A549 (cell line): ENCODE data around the gene SIPA1. TPM values are rescaled to one million over a fixed set of nuclear protein-coding genes. Genes with fewer than 3 reads are reported as not detected.

Experiments
- ATAC-seq, 2 experiments: fragments of 200-7000 bp in 1 of 2; fragments of >200 bp in 1 of 2; cut with Nextera tagmentation in 1 of 2; cut with Tn5 transposase in 1 of 2; 3 replicates each; pipeline versions ENCODE4 v1.8.0 to v1.9.1; 2018 to 2020; ENCODE audit warnings: mild to moderate bottlenecking in 1 of 2, moderate library complexity in 1 of 2
- CTCF ChIA-PET: fragments of 300-600 bp; sonication (Branson Sonifier 250); formaldehyde crosslinking; extraction: SDS; loops from one replicate; lab custom pipeline; 2021; ENCODE audit warnings: antibody characterized with exemption, inconsistent platforms; lab: Yijun Ruan, JAX
- POLR2A ChIA-PET: fragments of 350-600 bp; formaldehyde crosslinking; extraction: SDS; loops from one replicate; lab custom pipeline; 2021; ENCODE audit warnings: antibody characterized with exemption, inconsistent platforms; lab: Yijun Ruan, JAX
- DNase-seq, 2 experiments: peaks; one replicate each; pipeline versions ENCODE4 v3.0.0 to v3.0.0-alpha.2; 2011 to 2016; ENCODE audit warnings: low read depth in 1 of 2, low spot score in 1 of 2
- FAIRE-seq: peaks from 2 replicates; lab custom pipeline; 2011; peaks lifted over from hg19 to GRCh38; lab: Jason Lieb, UNC
- H3K27ac ChIP-seq, 2 experiments: fragments of >200 bp; sonication (Bioruptor Twin); formaldehyde crosslinking; 3 replicates each; pipeline ENCODE4 v1.5.1; 2016 to 2017
- H3K4me1 ChIP-seq: fragments of >200 bp; sonication (Bioruptor Twin); formaldehyde crosslinking; 3 replicates; pipeline ENCODE4 v1.6.1; 2016
- H3K4me2 ChIP-seq: fragments of >200 bp; sonication (Bioruptor Twin); formaldehyde crosslinking; 3 replicates; pipeline ENCODE4 v1.6.1; 2016
- H3K4me3 ChIP-seq: fragments of >200 bp; sonication (Bioruptor Twin); formaldehyde crosslinking; 3 replicates; pipeline ENCODE4 v1.5.1; 2016
- H3K9me3 ChIP-seq: fragments of >200 bp; sonication (Bioruptor Twin); formaldehyde crosslinking; 3 replicates; pipeline ENCODE4 v1.6.1; 2016
- ATOH8 ChIP-seq: fragments of 250-450 bp; sonication (Bioruptor Pico); IDR thresholded peaks from 2 replicates; pipeline ENCODE4 v1.5.0; 2020; ENCODE audit warnings: low read depth, mild to moderate bottlenecking, moderate library complexity
- CHD2 ChIP-seq: fragments of 150-350 bp; IDR thresholded peaks from 2 replicates; pipeline ENCODE4 v1.6.1; 2014; ENCODE audit warnings: low read length; ENCODE audit not compliant: partially characterized antibody
- EHF ChIP-seq: fragments of 250-450 bp; sonication (Bioruptor Pico); IDR thresholded peaks from 2 replicates; pipeline ENCODE4 v1.5.0; 2020; ENCODE audit warnings: mild to moderate bottlenecking
- ESRRA ChIP-seq: fragments of 150-350 bp; IDR thresholded peaks from 2 replicates; pipeline ENCODE4 v1.6.1; 2014; ENCODE audit warnings: mild to moderate bottlenecking, low read length, borderline replicate concordance
- HOXA7 ChIP-seq: fragments of 250-450 bp; sonication (Bioruptor Pico); IDR thresholded peaks from 2 replicates; pipeline ENCODE4 v1.5.0; 2020; ENCODE audit warnings: mild to moderate bottlenecking, moderate library complexity
- HOXB13 ChIP-seq: fragments of 250-450 bp; sonication (Bioruptor Pico); IDR thresholded peaks from 2 replicates; pipeline ENCODE4 v1.5.0; 2020; ENCODE audit warnings: low read depth, mild to moderate bottlenecking, moderate library complexity
- HOXB5 ChIP-seq: fragments of 250-450 bp; sonication (Bioruptor Pico); IDR thresholded peaks from 2 replicates; pipeline ENCODE4 v1.5.0; 2020; ENCODE audit warnings: mild to moderate bottlenecking, moderate library complexity
- JUN ChIP-seq, 2 experiments: fragments of >200 bp; sonication (Bioruptor Twin); formaldehyde crosslinking; IDR thresholded peaks; 2 replicates in 1 of 2; 3 replicates in 1 of 2; pipeline ENCODE4 v1.6.1; 2016 to 2017
- NPAS2 ChIP-seq: fragments of 250-450 bp; sonication (Bioruptor Pico); IDR thresholded peaks from 2 replicates; pipeline ENCODE4 v1.8.0; 2022; ENCODE audit warnings: mild to moderate bottlenecking, moderate library complexity, borderline replicate concordance
- NR3C1 ChIP-seq: fragments of >200 bp; sonication (Bioruptor Twin); formaldehyde crosslinking; IDR thresholded peaks from 3 replicates; pipeline ENCODE4 v1.6.1; 2017
- PBX3 ChIP-seq: IDR thresholded peaks from 2 replicates; pipeline ENCODE4 v1.6.1; 2012
- POLR2AphosphoS2 ChIP-seq: conservative IDR thresholded peaks from 2 replicates; pipeline ENCODE4 v1.6.1; 2012; ENCODE audit warnings: low read length, improper control_type of control experiment, inconsistent platforms
- RARB ChIP-seq: fragments of 250-450 bp; sonication (Bioruptor Pico); IDR thresholded peaks from 2 replicates; pipeline ENCODE4 v1.8.0; 2021; ENCODE audit warnings: mild to moderate bottlenecking, moderate library complexity
- SMC3 ChIP-seq: fragments of >200 bp; sonication (Bioruptor Twin); formaldehyde crosslinking; IDR thresholded peaks from 3 replicates; pipeline ENCODE4 v1.6.1; 2018; ENCODE audit warnings: inconsistent platforms
- SREBF2 ChIP-seq: fragments of 450-650 bp; IDR thresholded peaks from 2 replicates; pipeline ENCODE4 v1.6.1; 2014; ENCODE audit warnings: mild to moderate bottlenecking, moderate library complexity
- USF2 ChIP-seq: fragments of 450-650 bp; IDR thresholded peaks from 2 replicates; pipeline ENCODE4 v1.6.1; 2014; ENCODE audit warnings: antibody characterized with exemption
- ZC3H11A ChIP-seq: fragments of 450-650 bp; IDR thresholded peaks from 2 replicates; pipeline ENCODE4 v1.6.1; 2014; ENCODE audit warnings: antibody characterized with exemption, mild to moderate bottlenecking
- ZFP36 ChIP-seq: fragments of 450-650 bp; IDR thresholded peaks from 2 replicates; pipeline ENCODE4 v1.6.1; 2014; ENCODE audit warnings: borderline replicate concordance; ENCODE audit not compliant: partially characterized antibody
- ZNF302 ChIP-seq: fragments of 250-450 bp; sonication (Bioruptor Pico); IDR thresholded peaks from 2 replicates; pipeline ENCODE4 v1.9.0; 2021; ENCODE audit warnings: inconsistent platforms, mild to moderate bottlenecking, moderate library complexity
- WGBS: methylation state at CpG from one replicate; pipeline ENCODE4 v1.1.6; 2017; ENCODE audit errors: missing lambda C conversion rate; 5-methylcytosine and 5-hydroxymethylcytosine counted together
- polyA plus RNA-seq, 4 experiments: library from polyadenylated mRNA; depleted of rRNA in 3 of 4; stranded (reverse); fragments of >200 nt; fragmentation: RNase III in 1 of 4; extraction: RNeasy Plus Mini Kit Qiagen cat#74134 plus additional on column Dnase treatment in 1 of 4; gene quantifications; 2 replicates in 3 of 4; 3 replicates in 1 of 4; pipeline ENCODE4 v1.2.3, GENCODE V29; 2011 to 2017

Gene SIPA1
- polyA plus RNA-seq, 2 of the 4 experiments (the other 2 are of a cell fraction), result 9.9 to 17.4 TPM

GRCh38 chr11:65652511-65653228 is 14.8 kb downstream of the SIPA1 start (continued):
- peak; percentile 66 for TF ChIP-seq PBX3

- Histone ChIP-seq H3K4me1 (peaks cover 17% of the 10 kb centered on the region), H3K27ac (peak overlapping the region; percentile 92), H3K4me2 (peak overlapping the region; percentile 83), H3K4me3 (peak overlapping the region; percentile 53; the same call in 2 of the 3 replicates), H3K9me3 (no peaks in the 10 kb centered on the region)
- WGBS, result 88% methylated on average over 12 of the region's 12 CpGs
- POLR2A ChIA-PET, result interaction anchor here (1.0 to 2.2 kb wide), 7 partner anchors 9 to 58 kb away, joined by 3 to 27 read pairs (median 5); partner anchors contain the start of genes KAT5, PCNX3, RELA and SIPA1
- DNase-seq (no peak), ATAC-seq (peak in 1 of 2 experiments; percentile 0; a peak in 3 of 6 replicates), FAIRE-seq (no peak)
- CTCF ChIA-PET, result interaction anchor here (0.6 to 3.2 kb wide), 6 partner anchors 9 to 126 kb away, joined by 3 to 18 read pairs (median 6); partner anchors contain the start of gene RELA
- TF ChIP-seq POLR2AphosphoS2 (0 out of 2 replicates have a peak, but pooled peaks have one; percentile 15), HOXA7 (CRISPR knock-in tag) (peak; percentile 55; the same call in 1 of the 2 replicates), ESRRA (no peak), EHF (CRISPR knock-in tag) (0 out of 2 replicates have a peak, but pooled peaks have one; percentile 15), HOXB13 (0 out of 2 replicates have a peak, but pooled peaks have one; percentile 32), CHD2 (no peak), JUN (IDR thresholded peaks at IDR 0.05) (peak in 1 of 2 experiments; percentile 10; a peak in 1 of 5 replicates)
Observed at GRCh38 chr11:65653229-65654225, 15.6 kb downstream of the SIPA1 start.

GRCh38 chr11:65654375-65655349 is 16.8 kb downstream of the SIPA1 start:
- no peaks in the 10 kb centered on the region for H3K9me3 ChIP-seq
- TF ChIP-seq RARB (CRISPR knock-in tag), result no peak
- peak; percentile 75 for TF ChIP-seq ZFP36
- 91% methylated on average over 9 of the region's 14 CpGs for WGBS
- H3K4me2 ChIP-seq, result no peak overlapping the region
- peaks cover 17% of the 10 kb centered on the region for H3K4me1 ChIP-seq
- no peak overlapping the region for H3K4me3 ChIP-seq
- FAIRE-seq, result no peak
- CTCF ChIA-PET, result interaction anchor here (1.7 to 3.2 kb wide), 2 partner anchors 8 to 125 kb away, joined by 8 to 12 read pairs; partner anchors contain the start of gene RELA
- no peak overlapping the region for H3K27ac ChIP-seq
- POLR2A ChIA-PET, result no interaction called here
- no peak for ATAC-seq
- DNase-seq, result no peak

- ATAC-seq, result no peak
- TF ChIP-seq SREBF2, result no peak
- no peak for TF ChIP-seq HOXB5
- no peak for TF ChIP-seq ZC3H11A
- no peak for TF ChIP-seq PBX3
- TF ChIP-seq NPAS2 (CRISPR knock-in tag), result no peak
- no peak for TF ChIP-seq USF2
- no peak for TF ChIP-seq ATOH8 (CRISPR knock-in tag)
- TF ChIP-seq NR3C1, result no peak
- TF ChIP-seq SMC3, result no peak
- no peak for TF ChIP-seq ZNF302
Observed at GRCh38 chr11:65655570-65656332, 17.9 kb downstream of the SIPA1 start.

More at GRCh38 chr11:65655570-65656332, 17.9 kb downstream of the SIPA1 start:
- Histone ChIP-seq H3K4me3 (no peak overlapping the region), H3K9me3 (no peaks in the 10 kb centered on the region), H3K4me2 (no peak overlapping the region), H3K27ac (no peak overlapping the region), H3K4me1 (peaks cover 17% of the 10 kb centered on the region)
- ChIA-PET POLR2A (no interaction called here), CTCF (interaction anchor here (0.8 to 3.2 kb wide), 2 partner anchors 7 to 123 kb away, joined by 3 to 12 read pairs; partner anchors contain the start of gene RELA)
- 92% methylated on average over 16 of the region's 16 CpGs for WGBS
- FAIRE-seq (no peak), DNase-seq (no peak)
